Amniotic stem cell (primary cell): ENCODE data around the gene CRAT.

ENCODE experiments used
- DNase-seq: peaks from one replicate; lab custom pipeline; 2025; lab: John Stamatoyannopoulos, UW

The CRAT gene

DNA sequence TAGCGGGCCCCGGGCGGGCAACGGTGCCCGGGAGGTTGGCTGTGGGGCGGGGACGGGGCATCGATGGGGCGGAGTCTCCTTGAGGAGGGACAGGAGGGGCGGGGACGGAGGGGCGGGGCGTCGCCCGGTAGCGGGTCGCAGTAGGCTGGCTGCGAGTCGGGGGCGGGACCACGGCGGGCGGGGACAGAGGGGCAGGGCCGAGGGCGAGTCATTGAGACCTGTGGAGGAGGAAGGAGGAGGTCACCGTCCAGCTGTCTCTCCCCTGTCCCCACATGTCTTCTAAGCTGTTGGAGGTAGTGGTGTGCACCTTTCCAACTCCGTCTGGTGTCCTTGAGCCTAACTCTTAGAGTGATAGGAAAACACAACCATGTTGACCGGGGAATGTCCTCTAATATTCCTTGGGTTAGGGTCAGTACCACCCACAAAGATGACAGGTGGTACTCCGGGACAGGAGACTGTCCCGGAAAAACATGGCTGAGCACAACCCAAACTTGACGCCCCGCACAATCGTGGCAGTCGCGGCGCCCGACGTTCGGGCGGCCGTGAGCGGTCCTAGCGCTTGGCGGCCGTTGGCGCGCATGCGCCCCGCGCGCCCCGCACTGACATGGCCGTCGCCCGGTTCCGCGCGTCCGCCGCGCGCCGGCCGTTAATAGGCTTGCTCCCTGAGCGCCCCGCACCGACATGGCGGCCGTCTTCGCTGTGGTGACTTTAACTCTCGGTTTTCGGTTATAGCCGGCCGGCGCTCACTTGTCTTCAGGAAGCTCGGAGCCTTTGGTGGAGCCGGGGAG, at the start of gene CRAT, which contains the start of gene PTPA:
CRAT (minus strand) TSS at position 54 of the 788 bp plus-strand sequence. CDS start 284 bp downstream, outside the sequence.
PTPA (plus strand) TSS at position 676 of the 788 bp plus-strand sequence. CDS start 186 bp downstream, outside the sequence.
- peak; percentile 76 for DNase-seq

DNA sequence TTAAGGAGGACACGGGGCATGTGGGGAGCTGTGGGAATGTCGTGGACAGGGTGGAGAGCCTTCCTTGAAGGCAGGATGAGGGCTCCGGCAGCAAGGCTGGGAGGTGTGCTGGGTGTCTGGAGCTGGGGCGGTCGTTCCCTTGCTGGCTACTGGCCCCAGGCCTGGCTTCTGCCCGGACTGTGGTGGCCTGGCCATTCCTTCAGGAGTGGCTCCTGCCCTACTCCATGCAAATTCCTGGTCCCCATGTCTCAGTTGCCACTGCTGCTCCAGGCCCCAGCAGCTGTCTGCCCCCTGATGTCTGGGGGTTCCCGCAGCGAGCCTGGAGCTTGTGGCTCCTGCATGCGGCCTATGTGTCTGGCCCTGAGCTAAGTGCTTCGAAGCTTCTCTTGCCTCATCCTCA, 45.6 kb upstream of the CRAT start:
- DNase-seq, result no peak

DNA sequence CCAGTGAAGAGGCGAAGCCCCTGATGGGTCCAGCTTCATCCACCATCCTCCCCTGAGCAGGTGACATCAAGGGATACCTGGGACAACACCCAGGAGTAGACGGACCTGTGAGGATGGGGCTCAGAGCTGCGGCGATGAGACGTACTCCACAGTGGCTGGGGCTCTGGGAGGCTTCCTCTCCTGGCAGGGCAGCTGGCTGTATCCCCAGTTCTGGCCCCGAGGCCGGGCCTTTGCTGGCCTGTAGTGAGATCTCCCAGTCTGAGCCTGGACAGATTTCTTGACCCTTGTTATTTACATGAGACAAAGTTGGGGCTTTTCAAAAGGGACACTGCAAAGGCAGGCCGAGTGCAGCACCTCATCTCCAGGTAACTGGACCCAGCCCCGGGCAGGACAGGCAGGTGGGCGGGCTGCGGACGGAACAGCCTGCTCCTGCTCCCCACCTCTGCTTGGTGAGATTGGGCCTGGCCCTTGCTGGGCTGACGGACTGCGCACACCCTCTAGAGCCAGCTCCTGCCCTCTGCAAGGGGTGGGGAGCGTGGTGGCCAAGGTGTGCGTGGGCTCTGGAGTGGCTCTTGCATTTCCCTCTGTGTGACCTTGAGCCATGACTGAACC, 44.4 kb upstream of the CRAT start:
- DNase-seq, result no peak

DNA sequence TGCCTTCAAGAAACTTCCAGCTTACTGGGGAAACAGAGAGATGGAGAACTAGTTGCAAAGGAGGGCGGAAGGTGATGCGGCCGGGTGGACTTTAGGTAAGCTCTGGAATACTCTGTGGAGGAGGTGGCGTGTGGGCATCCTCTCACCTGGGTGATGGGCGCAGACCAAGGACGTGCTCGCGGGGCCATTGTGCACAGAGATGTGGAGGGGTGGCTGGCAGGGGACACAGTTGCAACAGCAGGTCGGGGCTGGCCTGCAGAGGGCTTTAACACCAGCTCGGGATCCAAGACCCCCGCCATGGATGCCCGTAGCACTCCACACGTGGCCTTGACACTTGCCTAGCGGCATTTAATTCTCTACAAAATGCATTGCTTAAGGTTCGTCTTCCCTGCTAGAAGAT, 40.9 kb upstream of the CRAT start:
- DNase-seq, result no peak

DNA sequence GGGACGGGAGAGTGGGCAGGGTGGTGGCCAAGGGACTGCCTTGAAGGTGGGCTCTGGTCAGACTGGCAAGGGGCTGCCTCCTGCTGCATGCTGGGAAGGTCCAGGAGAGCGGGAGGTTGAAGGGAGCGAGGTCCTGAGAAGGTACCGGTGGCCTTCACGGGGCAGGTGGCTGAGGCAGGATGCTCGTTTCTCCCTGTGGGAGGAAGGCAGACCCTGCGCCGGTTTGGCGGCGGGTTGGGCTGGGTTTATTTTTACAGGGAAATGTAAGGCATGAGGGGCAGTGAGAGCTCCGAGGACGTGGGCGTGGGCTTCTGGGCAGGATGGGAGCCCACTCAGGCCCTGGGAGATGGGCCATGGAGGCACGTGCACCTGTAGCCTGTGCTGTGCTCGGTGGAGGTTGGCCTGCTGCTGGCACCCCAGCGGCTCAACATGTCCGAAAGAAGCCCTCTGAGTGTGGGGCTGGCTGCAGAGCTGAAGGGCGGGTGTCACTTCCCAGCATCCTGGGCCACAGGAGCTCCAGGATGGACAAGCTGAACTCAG, 40.1 kb upstream of the CRAT start:
- no peak for DNase-seq

DNA sequence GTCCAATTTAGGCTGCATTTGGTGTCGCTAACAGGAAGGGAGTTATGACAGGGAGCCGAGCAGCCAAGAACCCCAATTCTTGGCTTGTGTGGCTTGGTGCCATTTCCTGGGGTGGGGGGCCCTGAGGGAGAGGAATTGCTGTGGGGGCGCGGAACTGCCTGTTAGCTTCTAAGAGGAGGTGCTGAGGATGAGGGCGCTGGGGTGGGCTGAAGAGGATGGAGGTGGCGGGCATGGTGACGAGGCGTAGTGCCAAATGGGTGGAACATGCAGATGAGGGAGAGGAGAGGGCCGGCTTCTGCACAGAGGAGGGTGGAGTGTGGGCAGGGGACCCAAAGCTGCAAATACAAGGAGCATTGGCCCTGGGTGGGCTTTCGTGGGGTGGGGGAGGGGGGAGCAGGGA, 39.5 kb upstream of the CRAT start:
- no peak for DNase-seq

DNA sequence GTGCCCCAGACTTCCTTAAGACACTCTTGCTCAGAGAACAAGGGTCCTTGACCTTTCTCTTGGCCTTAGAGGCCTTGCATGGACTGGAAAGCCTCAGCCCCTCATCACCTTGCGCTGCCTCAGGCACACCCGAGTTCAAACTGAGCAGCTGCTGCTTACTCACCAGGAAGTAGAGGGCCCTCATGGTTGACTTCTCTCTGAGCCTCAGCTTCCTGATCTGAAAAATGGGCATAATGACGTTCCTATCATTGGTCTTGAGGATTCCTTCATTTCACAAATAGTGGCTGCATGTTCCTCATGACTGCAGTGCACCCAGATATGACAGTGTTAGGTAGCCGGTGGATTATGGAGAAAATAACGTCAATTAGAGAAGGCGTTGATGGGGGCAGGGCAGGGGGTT, 38.8 kb upstream of the CRAT start:
- DNase-seq, result no peak

DNA sequence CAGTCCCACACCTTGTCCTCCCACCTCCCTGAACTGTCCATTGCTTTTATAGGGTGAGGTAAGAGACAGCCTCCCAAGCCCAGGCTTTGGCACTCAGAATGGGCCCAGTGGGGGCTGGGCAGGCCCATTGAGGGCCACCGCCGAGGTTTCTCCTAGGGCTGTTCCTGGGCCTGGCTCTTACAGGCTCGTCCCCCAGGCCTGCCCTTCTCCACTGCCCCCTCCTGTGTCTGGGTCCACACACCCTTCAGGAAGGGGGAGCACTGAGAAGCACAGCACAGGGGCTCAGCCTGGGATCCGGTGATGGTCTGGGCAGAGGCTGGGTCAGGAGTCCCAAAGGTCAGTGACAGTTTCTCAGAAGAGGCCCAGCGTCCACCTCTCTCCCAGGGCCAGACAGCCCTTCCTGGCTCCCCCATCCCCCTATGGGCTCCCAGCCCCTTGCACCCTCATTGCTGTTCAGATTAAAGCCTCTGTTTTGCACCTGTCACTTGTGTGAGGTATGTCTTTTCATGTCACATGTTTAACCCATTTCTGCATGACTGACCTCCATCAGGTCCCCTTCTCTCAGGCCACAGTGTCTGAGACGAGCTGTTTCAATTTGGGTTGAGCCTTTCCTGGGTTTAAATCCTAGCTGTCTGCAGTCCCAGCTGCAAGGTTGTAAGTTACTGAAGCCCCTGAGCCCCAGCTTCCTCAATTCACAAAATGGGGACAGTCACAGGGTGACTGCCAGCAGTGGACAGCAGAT, 38.0 kb upstream of the CRAT start:
- no peak for DNase-seq

DNA sequence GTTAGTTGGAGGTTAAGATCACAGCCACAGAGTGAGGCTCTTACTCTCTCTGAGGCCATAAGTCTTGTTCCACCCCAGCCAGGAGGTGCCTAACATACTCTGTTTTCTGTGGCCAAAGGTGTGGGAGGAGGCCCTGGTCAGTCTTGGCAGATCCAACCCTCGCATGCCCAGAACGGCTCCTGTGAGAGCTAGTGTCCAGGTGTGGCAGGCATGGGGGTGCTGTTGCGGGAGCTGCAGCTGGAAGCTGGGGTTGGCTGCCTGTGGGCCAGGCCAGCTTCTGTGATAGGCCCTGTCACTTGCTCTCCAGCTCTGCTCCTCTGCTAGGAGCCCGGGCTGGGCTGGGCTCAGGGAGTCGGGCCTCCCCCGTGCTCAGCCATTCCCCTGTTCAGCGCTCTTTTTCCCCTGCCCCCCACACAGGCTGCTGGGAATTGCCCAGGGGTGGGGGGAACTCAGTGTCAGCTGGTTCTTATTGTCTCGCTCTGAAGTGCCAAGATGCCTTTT, 35.9 kb upstream of the CRAT start:
- no peak for DNase-seq

DNA sequence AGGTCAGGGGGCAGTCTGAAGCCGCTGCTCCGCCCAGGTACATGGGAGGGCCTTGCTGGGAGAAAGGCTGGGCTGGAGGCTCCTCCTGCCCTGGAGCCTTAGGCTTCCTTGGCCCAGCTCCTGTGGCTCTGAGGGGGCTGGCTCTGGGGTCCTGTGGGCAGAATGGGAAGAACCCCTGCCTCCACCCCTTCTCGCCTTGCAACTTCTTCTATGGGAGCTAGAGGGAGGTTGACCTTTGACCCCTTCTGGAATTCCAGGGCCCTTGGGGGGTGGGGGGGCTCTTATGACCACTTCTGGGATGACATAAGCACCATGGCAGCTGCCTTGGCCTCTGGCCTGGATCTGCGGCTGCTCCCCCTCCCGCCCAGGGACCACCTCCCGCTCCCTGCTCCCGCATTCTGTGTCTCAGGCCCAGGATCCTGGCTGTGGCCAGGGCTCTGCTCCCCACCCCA, 35.3 kb upstream of the CRAT start:
- DNase-seq, result no peak

DNA sequence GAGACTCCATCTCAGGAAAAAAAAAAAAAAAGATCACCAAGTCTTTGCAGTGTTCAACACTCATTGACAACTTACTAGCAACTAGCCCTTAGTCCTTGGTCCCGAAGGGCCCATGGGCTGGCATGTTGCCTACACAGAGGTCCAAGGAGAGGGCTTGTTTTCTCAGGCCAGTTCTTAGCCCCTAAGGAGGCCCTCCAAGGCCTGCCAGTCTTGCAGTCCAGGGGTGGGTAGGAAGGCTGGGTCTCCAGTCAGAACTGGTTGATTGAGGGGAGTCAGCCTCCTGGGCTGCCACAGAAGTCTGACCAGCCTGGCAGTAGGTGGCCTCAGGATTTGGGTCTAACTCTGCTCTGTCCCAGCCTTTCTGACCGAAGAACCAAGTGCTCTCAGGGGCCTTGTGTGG, 34.7 kb upstream of the CRAT start:
- no peak for DNase-seq

DNA sequence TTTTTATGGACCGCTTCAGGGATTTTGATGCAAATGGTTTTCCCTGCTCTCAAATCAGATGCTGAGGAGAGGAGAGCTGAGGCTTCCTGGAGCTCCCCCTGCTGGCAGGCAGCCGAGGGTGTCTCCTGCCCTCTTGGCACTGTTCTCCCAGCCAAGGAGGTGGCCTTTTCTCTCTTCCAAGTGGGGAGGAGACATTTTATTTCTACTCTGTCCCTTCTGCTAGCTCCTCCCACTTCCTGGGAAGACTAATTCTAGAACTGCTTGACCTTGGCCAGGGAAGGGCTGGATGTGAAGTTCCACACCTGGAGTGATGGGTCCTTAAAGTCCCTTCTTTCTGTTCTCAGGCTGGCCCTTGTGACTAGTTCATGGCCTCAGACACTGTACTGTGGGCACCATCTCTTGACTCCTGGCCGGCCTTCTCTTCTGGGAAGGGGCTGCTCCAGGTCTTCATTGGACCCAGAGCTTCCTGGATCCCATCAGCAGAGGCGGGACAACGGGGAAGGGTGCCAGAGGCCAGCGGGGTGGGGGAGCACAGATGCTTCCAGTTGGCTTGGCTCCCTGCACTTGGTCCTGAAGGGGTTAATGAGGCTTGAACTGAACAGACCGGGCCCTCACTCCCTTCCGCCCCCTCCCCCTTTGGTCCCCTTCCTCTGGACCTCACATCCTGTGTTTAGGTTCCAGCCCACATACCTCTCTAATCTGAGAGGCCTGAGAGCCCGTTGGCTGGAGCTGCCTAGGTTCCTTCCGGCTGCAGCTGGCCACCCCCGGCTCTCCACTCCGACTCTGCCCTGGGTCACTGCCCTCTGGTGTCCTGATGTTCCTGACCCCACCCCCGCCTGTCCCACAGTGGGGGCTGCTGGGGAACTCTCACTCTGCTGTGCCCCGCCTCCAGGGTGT, 32.7 kb upstream of the CRAT start:
- DNase-seq, result peak; percentile 81

DNA sequence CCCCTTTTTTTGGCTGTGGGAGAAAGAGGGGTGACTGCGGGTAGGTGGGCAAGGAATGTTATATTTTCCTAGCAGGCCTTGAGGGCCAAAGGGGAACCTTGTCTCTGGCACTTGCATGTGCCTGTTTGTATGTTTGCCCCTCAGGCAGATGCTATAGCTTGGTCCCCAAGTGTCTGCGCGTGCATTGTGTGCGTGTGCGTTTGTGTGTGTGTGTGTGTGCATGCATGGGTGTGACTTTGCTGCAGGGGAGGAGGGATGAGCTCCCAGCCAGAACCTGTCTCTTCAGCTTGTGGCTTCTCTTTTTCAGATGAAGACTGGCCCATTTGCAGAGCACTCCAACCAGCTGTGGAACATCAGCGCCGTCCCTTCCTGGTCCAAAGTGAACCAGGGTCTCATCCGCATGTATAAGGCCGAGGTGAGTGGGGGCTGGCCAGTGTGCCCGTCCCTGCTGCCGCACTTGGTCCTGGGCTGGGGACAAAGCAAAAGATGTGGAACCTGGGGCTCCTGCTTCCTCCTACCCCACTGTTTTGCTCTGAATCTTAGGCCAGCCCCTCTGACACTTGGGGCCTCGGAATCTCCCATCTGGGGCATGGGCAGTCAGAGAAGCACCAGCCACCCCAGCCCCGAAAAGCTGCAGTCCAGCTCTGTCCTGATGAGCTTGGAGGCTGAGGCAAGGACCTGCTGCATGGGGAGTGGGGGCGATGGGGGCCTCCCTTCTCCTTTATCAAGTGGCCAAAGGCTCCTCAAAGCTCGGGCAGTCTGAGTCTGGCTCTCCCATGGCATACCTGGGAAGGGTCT, 31.7 kb upstream of the CRAT start:
- no peak for DNase-seq

DNA sequence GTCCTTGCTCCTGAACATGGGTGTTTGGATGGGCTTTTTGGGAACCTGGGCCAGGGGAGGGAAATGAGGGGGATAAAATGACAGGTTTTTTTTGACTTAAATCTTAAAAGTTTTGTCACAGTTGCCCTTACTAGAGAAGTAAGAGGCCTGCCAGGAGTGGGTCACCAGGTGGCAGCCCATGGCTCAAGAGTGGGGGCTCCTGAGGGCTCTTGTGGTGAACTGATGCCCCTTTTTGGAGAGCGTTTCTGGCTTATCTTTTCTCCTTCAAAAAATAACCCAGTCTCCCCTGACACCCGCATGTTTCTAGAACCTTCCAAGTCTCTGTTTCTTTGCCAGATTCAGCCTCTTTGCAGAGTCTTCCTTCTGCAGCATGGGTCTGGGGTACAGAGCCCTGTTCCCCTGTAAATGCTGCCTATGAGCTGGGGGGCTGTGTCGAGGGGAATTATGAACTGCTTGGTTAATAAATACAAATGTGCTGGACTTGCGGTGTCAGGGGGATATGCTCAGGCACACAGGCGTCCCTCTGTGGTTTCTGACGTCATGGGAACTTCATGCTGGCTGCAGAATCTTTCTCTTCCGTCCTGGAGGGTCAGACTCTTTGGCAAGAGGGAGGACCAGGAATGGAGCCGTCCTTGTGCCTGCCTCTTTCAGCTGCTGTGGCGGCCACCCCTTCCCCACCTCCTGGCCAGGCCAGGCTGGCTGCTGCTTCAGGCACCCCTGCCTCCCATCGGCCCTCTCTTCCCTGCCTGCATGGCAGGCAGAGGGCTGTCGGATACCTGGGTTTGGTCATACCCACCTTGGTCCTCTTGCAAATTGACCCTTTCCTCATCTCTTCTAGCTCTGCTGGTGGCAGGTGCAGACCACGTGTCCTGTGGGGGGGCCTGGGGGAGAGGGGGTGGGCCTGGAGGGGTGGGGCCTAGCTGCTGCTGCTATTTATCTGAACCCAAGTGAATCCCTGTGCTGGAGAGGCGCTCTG, 30.8 kb upstream of the CRAT start:
- DNase-seq, result peak; percentile 74

DNA sequence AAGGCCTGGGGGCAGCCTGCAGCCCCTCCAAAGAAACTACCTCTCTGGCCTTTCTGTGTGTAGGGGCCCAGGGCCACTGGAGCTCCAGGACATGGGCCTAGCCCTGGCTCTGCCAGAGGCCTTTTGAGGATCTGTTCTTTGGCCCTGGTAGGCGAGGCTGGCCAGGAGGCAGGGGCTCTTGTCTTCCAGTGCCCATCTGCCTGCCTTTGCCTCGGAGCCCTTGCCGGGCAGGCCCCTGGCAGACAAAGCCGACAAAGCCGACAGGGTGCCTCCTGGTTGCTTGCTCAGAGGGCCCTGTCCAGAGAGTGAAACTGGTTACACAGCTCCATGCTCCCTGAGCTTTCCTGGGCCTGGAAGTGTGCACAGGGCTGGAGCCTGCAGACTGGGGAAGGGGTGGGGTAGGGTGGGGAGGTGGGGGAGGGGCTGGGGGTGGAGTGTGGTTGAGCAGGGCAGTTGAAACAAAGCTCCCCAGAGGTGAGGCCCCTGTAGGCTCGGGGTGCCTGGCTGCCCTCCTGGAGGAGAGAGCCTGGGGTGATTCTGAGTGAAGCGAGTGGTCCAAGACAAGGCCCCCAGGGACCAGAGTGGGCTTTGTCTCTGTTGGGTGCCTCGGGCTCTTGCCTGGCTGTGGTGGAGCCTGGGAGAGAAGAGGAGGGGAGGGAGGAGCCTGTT, 29.9 kb upstream of the CRAT start:
- DNase-seq, result peak; percentile 10

DNA sequence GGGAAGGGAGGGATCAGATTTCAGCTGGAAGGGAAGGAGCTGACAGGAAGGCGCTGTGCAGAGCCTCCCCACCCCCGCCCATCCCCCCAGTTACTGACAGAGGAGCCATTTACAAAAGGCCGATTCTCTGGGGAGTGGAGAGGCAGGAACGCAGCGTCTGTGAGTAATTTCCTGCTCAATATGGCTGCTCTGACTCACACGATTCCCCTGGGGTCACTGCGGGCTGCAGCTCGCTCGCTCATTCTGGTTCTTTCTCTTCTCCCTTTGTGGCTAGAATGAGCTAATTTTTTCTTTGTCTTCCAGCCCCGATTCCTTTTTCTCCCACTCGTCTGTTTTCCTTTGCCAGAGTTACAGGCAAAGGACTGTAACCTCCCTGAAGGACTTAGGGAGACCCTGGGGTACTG, 29.4 kb upstream of the CRAT start:
- DNase-seq, result peak; percentile 99

DNA sequence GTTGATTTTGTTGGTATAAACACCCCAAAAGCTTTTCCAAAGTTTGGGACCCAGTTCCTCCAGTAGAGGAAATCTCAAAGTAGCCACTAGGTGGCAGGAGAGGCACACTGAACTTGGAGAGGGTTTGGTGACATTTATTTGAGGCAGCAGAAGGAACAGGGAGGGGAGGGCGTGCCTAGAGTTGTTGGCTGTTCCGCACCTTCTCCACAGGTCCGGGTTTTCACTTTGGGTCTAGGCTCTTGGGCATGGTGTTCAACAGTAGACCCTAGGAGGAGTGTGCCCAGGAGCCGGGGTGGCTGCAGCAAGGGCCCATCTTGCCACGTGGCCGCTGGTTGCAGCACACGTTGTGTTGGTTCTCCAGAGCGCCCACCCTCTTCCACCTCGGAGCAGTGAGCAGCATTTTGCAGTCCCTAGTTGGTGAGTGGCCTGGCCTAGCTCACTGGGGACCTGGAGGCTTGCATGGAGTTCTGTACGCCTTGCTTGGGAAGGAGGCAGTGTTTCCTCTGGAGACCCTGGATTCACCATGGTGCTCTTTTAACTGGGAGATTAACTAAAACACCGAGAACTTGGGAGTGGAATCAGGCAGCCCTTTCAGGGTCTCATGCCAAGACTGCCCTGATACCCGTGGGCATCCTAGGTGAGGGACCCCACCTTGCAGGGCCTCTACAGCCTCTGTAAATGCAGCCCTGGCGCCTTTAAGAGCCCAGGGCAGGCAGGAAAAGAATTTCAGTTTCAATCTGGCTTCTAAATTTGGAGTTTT, 28.8 kb upstream of the CRAT start:
- peak; percentile 65 for DNase-seq
